ENCODE results near the gene PTPRM. TPM values are rescaled to one million over a fixed set of nuclear protein-coding genes. Genes with fewer than 3 reads are reported as not detected.

Gene PTPRM
- total and polyA plus RNA-seq, 2 donors (not counting 3 experiments of a cell fraction or from before 2014, with no cell fraction given), result 37.4 to 43.7 TPM

DNA sequence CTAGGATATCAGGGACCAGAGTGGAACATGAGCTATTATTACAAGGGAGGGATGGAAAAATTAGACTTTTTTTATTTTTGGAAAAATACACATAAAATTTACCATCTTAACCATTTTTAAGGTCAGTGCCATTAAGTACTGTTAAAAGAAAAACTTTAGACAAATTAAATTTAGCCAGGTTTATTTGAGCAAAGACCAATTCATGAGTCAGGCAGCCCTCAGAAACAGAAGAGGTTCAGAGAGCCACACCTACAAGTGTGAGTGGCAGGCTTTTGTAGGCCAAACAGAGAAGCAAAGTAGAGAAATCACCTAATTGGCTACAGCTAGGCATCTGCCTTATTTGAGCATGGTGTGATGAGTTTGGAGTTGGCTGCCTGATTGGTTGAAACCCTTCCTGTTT is 740.8 kb downstream of the PTPRM start:
- H3K4me3 ChIP-seq (replicated peaks in 1 of 3; ENCODE audit: insufficient read depth in 1 of 3, low read depth in 1 of 3, low read length in 3 of 3), result no peak overlapping the region
- H3K4me1 ChIP-seq (ENCODE audit: control insufficient read depth, extremely low read depth, insufficient read depth, low read length), result no peaks in the 10 kb centered on the region
- intact Hi-C loops (cut with micrococcal nuclease) (no loop called here), dilution Hi-C loops (cut with MboI; ENCODE audit: extremely low pct_ligation_motif_present, low sequenced_read_pairs) (no loop called here)
- H3K36me3 ChIP-seq (ENCODE audit: control insufficient read depth in 2 of 2, extremely low read depth in 1 of 2, insufficient read depth in 2 of 2, low read length in 2 of 2), result no peaks in the 10 kb centered on the region
- FAIRE-seq (no peak), DNase-seq (ENCODE audit: low read depth, low spot score) (no peak)
- H3K4me2 ChIP-seq (ENCODE audit: insufficient read depth, low read length), result no peak overlapping the region
- CTCF ChIA-PET, result no interaction called here
- no peak overlapping the region for H3K9ac ChIP-seq (replicated peaks; ENCODE audit: extremely low read depth, insufficient read depth, low read length)
- BruUV-seq (replicated peaks), result no TSS peak
- no peaks in the 10 kb centered on the region for H3K27me3 ChIP-seq (ENCODE audit: control insufficient read depth in 2 of 2, insufficient read depth in 2 of 2, low read length in 2 of 2)
- TF ChIP-seq POLR2AphosphoS5 (IDR thresholded peaks at IDR 0.05; ENCODE audit: insufficient read depth, low read depth, low read length) (no peak), GATA2 (IDR thresholded peaks at IDR 0.05; ENCODE audit: insufficient read depth, insufficient read length, low read depth, low read length) (no peak), JUN (IDR thresholded peaks at IDR 0.05; ENCODE audit: borderline replicate concordance, insufficient read depth, insufficient read length, low read depth) (no peak), MYC (IDR thresholded peaks at IDR 0.05; ENCODE audit: low read depth, low read length) (no peak), EZH2 (IDR thresholded peaks at IDR 0.05; ENCODE audit: borderline replicate concordance, low read depth, low read length, severe bottlenecking) (no peak), FOS (IDR thresholded peaks at IDR 0.05; ENCODE audit: borderline replicate concordance, insufficient read depth, low read length) (no peak), POLR2A (IDR thresholded peaks at IDR 0.05; ENCODE audit: low read depth, low read length) (no peak)
- TF ChIP-seq, protein P1, sequence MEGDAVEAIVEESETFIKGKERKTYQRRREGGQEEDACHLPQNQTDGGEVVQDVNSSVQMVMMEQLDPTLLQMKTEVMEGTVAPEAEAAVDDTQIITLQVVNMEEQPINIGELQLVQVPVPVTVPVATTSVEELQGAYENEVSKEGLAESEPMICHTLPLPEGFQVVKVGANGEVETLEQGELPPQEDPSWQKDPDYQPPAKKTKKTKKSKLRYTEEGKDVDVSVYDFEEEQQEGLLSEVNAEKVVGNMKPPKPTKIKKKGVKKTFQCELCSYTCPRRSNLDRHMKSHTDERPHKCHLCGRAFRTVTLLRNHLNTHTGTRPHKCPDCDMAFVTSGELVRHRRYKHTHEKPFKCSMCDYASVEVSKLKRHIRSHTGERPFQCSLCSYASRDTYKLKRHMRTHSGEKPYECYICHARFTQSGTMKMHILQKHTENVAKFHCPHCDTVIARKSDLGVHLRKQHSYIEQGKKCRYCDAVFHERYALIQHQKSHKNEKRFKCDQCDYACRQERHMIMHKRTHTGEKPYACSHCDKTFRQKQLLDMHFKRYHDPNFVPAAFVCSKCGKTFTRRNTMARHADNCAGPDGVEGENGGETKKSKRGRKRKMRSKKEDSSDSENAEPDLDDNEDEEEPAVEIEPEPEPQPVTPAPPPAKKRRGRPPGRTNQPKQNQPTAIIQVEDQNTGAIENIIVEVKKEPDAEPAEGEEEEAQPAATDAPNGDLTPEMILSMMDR (IDR thresholded peaks at IDR 0.05; ENCODE audit: extremely low read depth in 1 of 2, insufficient read depth in 1 of 2, low read depth in 1 of 2, low read length in 2 of 2), result no peak
- TF ChIP-seq, protein P2, sequence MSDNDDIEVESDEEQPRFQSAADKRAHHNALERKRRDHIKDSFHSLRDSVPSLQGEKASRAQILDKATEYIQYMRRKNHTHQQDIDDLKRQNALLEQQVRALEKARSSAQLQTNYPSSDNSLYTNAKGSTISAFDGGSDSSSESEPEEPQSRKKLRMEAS (IDR thresholded peaks at IDR 0.05; ENCODE audit: insufficient read depth, insufficient read length), result no peak
- no peaks in the 10 kb centered on the region for H4K20me1 ChIP-seq (replicated peaks; ENCODE audit: control insufficient read depth, extremely low read depth, insufficient read depth, low read length)
- H3K27ac ChIP-seq (ENCODE audit: insufficient read depth, low read depth, low read length), result no peak overlapping the region
- POLR2A ChIA-PET, result no interaction called here
- no peaks in the 10 kb centered on the region for H3K9me3 ChIP-seq (replicated peaks; ENCODE audit: control insufficient read depth, insufficient read depth, low read length)
- H2AFZ ChIP-seq (ENCODE audit: low read depth, low read length), result no peak overlapping the region
- H3K9me1 ChIP-seq (replicated peaks; ENCODE audit: control insufficient read depth, extremely low read depth, insufficient read depth, low read length), result no peaks in the 10 kb centered on the region
- H3K79me2 ChIP-seq (ENCODE audit: control insufficient read depth, insufficient read depth, low read length), result no peaks in the 10 kb centered on the region

Data from endothelial cell of umbilical vein (primary cell).